GM18511 (cell line): ENCODE measurements around the gene COL4A3.
A peak's percentile ranks its signal among the peaks of the same experiment; 100 is the strongest.

Experiments
- ATAC-seq: cut with Tn5 transposase; IDR thresholded peaks from one replicate; pipeline ENCODE4 v1.9.1; 2021; ENCODE audit warnings: mild to moderate bottlenecking, moderate library complexity; ENCODE audit not compliant: unreplicated experiment

COL4A3 gene

GRCh38 chr2:227285741-227286236 lies 121.4 kb downstream of the COL4A3 start:
- no peak for ATAC-seq

DNA sequence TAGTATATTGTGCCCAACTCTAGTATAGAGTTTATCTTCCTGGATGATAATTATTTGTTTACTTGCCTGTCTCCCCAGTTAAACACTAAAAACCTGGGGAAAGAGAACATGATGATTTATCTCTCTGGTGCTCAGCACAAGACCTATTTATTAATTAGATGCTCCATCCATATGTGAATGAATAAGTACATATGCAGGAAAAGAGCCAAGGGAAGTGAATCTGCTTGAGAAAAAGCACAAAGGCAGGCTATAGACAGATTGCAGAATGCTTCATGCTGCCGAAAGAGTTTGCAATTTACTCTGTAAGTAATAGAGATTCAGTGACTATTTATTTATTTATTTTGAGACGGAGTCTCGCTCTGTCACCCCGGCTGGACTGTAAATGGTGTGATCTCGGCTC lies 123.3 kb downstream of the COL4A3 start:
- no peak for ATAC-seq

DNA sequence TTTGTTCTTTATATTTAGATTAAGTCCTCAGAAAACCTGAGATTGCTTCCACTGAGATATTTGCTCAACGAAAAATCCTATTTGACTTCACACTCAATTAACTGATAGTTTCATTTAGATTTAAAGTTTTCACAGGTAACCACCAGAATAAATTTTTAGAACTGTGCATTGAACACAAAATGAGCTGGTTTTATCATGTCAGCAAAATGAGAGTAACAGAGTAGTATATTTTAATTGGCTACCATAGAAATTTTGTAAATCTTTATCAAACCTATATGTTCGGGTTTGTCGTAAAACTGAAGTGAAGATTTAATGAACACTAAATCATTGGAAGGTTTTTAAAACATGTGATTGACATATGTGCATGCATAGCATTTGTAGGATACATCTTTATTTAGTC lies 127.9 kb downstream of the COL4A3 start:
- no peak for ATAC-seq

DNA sequence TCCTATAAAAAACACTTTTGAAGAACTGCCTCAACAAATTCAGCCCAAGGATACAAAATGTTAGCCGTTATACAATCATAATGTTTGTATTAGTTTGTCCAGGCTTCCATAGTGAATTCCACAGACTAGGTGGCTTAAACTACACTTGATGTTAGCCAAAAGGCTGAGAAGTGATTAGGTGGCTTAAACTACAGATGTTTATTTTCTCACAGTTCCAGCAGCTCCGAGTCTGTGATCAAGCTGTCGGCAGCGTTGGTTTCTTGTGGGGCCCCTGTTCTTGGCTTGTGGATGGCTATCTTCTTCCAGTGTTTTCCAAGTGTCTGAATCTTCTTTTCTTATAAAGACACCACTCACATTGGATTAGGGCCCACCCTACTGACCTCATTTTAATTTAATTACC lies 129.1 kb downstream of the COL4A3 start:
- no peak for ATAC-seq

DNA sequence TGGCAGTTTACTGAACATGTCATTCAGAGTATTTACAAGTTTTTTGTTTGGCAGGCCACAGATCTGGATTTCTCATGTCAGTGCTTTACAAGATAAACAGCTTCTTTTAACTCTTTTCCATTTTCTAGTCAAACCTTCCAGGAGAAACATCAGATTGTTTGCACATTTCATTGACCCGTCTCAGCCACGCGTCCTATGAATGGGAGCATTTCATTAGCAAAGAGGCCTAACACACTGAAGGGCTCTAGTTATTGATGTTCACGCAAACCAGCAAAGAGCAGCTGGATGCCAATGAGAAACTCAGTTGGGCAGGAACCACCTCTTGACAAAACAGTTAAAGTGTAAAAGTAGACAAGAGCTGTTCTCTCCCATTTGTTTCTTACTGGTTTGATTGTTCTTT lies 131.4 kb downstream of the COL4A3 start:
- no peak for ATAC-seq

DNA sequence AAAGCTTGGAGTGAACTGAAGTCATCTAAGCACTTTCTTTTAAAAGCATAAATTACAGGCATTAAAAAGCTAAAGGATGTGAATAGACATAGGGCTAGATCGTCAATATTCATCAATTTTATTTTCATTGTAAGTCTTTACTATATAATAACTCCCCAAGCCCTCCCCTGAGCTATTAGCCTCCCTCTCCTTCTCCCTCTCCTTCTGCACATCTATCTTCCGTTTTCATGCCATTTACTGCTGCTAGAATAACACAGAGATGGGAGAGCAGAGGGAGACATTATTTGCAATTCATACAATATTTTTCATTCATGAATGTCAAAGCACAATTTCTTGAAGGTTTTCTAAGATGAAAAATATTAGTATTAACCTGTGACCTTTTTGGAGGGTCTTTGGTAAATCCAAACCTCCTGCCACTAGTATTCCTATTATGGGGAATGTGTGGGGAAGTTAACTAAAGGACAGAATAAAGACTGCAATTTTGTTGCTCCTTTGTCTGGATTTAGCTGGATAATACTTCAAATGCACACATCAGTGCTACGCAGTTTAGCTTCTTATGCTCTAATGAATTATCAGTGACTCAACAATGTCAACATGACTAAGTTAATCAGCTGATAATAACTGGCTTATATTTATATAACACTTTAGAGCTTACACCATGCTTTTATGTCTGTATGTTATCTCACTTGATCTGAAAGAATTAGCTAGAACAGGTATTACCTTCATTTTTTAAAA lies 132.4 kb downstream of the COL4A3 start:
- no peak for ATAC-seq

GRCh38 chr2:227301523-227301922 lies 137.1 kb downstream of the COL4A3 start:
- ATAC-seq, result no peak

DNA sequence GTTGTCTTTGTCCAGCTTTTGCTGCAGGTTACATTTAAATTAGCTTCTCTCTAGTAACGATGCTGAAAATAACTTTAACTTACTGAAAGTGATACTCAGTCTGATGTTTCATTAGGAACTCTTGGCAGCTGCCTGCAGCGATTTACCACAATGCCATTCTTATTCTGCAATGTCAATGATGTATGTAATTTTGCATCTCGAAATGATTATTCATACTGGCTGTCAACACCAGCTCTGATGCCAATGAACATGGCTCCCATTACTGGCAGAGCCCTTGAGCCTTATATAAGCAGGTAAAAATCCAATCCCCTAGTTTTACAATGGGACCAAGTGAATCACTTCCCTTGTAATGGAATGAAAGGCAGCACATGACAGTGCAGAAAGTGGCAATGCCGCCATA lies 144.4 kb downstream of the COL4A3 start:
- peak; percentile 89 for ATAC-seq

GRCh38 chr2:227310756-227311110 lies 146.3 kb downstream of the COL4A3 start:
- ATAC-seq, result no peak

DNA sequence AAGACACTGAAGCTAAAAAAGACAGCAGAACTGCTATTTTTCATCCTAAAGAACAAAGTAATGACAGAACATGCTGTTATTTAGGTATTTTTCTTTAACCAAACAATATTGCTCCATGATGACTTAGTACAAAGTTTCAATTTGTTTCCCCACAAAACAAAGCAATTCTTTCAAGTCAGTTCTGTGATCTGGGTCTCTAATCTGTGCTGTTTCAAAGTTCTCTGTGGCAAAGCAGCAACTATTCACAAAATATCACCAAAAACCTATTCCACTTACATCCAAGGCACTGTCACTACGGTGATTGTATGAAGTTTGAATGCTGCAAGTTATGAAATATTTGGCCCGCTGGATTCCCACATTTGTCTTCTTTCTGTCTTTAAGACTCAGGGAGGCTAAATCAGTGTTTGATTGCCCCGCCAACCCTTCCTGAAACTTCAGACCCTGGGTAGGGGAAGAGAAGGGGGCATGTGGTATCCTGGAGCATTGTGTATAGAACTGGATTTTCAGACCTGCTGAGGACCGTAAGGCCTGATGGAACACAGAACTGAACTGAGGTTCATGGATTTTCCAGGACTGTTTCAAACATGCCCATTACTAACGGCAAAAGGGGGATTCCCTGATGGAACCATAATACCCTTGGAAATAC lies 147.6 kb downstream of the COL4A3 start:
- no peak for ATAC-seq

GRCh38 chr2:227312579-227312978 lies 148.2 kb downstream of the COL4A3 start:
- ATAC-seq, result no peak

GRCh38 chr2:227313310-227313709 lies 148.9 kb downstream of the COL4A3 start:
- no peak for ATAC-seq

GRCh38 chr2:227317834-227318233 lies 153.4 kb downstream of the COL4A3 start:
- ATAC-seq, result no peak

- ATAC-seq, result no peak
Observed at GRCh38 chr2:227320305-227321094, 156.1 kb downstream of the COL4A3 start.

DNA sequence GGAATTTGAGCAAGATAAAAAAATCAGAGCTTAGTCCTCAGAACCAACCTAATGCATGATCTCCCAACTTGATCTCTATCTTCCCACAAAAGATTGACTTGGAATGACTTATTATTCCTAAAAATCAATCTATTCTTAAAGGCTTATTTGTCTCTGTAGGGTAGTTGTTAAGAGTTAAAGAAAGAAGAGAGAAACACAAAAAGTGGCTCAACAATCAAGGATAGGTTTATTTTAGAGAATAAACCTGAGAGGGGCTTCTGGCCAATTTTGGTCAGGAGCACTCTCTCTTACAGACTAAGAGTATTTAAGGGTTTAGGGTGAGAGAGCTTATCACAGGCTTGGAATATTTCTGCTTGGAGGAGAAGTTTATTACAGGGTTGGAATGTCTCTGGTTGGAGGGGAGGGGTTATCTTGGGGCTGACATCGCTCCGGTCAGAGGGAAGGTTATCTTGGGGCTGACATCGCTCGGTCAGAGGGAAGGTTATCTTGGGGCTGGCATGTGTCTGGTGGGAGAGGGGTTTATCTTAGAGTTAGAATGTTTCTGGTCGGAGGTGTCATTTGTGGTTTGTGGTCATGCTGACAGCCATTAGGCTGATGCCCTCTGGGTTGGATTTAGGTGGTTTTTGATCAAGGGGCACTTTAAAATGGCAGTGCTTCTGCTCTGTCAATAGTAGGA lies 158.2 kb downstream of the COL4A3 start:
- no peak for ATAC-seq

DNA sequence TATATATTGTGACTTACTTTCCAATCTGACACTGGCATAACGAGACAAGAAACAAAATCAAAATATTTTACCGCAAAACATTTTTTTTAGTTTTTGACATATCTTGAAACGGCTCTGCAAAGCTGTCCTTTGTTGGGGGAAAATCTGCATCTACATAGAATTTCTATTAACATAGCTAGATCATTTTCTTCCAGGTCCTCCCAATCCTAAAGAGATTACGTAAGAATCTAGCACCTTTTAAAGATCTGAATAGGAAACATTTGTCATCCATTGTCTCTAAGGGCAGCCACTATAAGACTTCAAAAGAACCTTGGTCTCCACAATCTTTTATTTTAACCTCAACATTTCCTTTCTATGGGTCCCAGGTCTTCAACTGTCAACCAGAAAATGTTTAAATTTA lies 159.4 kb downstream of the COL4A3 start:
- ATAC-seq, result no peak

DNA sequence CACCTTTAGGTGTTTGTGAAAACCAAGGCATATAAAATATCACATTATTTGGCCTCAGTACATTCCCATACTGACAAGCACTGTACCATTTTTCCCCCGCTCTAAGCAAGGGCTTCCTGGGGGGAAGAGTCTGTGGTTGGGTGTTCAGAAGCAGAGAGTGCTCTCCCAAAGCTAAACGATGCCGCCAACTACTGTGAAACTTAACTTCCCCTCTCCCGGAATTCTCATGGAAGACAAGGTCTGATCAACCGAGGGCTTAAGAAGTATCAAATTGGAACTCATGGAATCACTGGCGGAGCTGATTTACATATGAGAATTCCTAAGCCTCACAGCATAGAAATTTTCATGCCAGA lies 160.2 kb downstream of the COL4A3 start:
- ATAC-seq, result peak; percentile 22

DNA sequence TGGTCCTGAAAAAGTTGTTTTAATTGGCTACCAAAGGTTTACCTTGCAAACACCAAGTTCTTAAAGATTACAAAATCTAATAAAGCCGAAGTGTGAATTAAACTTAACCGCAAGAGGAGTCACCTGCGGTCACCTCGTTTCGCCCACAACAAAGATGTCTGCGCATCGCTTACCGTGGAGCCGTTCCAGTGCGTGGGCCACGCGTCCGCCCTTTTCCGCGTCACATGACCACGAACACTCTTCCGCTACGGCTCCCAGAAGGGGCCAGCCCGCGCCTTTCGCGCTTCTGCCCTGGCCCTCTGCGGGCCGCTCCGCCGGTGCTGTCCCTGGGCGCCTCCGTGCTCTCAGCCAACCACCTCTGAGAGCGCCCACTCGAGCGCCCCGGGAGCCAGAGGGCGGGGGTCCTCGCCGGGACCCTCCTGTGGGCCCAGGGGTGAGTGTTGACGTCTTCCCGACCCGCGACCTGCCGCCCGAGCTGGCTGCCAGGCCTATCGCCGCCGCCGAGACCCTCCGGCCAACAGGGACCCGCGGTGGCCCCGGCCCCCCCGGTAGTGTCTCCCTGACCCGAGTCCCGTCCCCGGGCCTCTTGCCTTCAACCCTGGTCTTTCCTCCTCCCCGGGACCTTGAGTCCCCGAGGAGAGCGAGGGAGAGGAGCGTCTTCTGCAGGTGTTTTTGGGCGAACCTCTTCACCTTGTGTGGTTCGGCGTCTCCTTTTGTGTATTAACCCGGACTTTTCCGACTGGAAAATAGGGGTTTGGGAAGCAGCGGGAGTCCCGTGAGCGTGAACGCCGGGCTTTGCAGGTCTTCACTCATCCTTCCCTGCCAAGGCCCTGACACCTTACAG lies 160.8 kb downstream of the COL4A3 start, which contains the start of gene MFF:
Gene MFF (plus strand): TSS at position 257 of the 844 bp plus-strand sequence. CDS start 5,415 bp downstream, outside the sequence.
- peak; percentile 97 for ATAC-seq

GRCh38 chr2:227325839-227326195 lies 161.4 kb downstream of the COL4A3 start:
- ATAC-seq, result peak; percentile 12

DNA sequence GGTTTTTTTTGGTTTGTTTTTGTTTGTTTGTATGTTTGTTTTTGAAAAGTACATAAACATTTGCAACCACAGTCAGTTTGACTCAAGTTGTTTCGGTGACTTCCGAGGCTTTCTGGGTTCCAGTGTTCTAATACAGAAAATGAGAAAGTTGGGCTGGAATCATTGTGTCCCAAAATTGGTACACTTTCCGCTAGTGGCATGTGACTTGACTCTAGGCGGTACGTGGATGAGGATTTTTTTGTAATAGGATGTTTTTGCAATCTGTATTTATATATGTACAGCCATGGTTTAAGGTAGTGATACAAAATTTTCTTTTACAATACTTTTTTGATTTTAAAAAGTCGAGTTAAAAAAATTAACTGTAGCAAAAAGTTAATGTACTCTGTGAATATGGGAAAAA lies 162.4 kb downstream of the COL4A3 start:
- ATAC-seq, result no peak
